ENCODE measurements around the gene ARL8B. TPM values are rescaled to one million over a fixed set of nuclear protein-coding genes. Genes with fewer than 3 reads are reported as not detected.

Gene ARL8B
- total RNA-seq, 1 experiment from 2014 or later = 29.0 TPM

GRCh38 chr3:5140230-5140621, 18.1 kb downstream of the ARL8B start:
- Histone ChIP-seq H2BK5ac (ENCODE audit: insufficient read length, low read length) (no peak overlapping the region), H3K9me3 (ENCODE audit: control insufficient read depth, low read depth, low read length) (no peaks in the 10 kb centered on the region), H2BK20ac (ENCODE audit: low read depth, low read length, poor library complexity, severe bottlenecking) (no peak overlapping the region), H3K18ac (ENCODE audit: insufficient read length, low read depth, low read length) (no peak overlapping the region), H3K79me1 (ENCODE audit: insufficient read depth, low read depth, low read length, poor library complexity, severe bottlenecking) (peaks cover 7% of the 10 kb centered on the region), H2AK5ac (ENCODE audit: insufficient read length, low read length) (no peak overlapping the region), H3K14ac (ENCODE audit: insufficient read depth, low read length) (no peak overlapping the region), H3K27ac (ENCODE audit: insufficient read length, low read depth, low read length) (no peak overlapping the region), H3K23me2 (ENCODE audit: insufficient read length, low read depth, low read length, poor library complexity, severe bottlenecking) (no peaks in the 10 kb centered on the region), H3K79me2 (ENCODE audit: insufficient read depth, low read length) (peaks cover 29% of the 10 kb centered on the region), H3K23ac (ENCODE audit: insufficient read length, low read depth, low read length) (no peak overlapping the region), H2BK120ac (ENCODE audit: low read depth, low read length, poor library complexity, severe bottlenecking) (no peak overlapping the region), H2BK15ac (ENCODE audit: low read depth, low read length) (no peak overlapping the region), H3K4ac (ENCODE audit: low read depth, low read length) (no peak overlapping the region), H4K8ac (replicated peaks; ENCODE audit: insufficient read length, low read depth, low read length) (no peak overlapping the region), H3K56ac (ENCODE audit: insufficient read length, low read depth, low read length) (no peak overlapping the region), H3K4me1 (ENCODE audit: insufficient read depth, low read length) (no peaks in the 10 kb centered on the region), H4K91ac (ENCODE audit: insufficient read length, low read depth, low read length) (no peak overlapping the region), H2AFZ (ENCODE audit: low read length) (no peak overlapping the region), H3K9ac (ENCODE audit: extremely low read depth, insufficient read length, low read length) (no peak overlapping the region), H3T11ph (ENCODE audit: low read length) (no peak overlapping the region), H3K27me3 (ENCODE audit: insufficient read depth, low read length) (no peaks in the 10 kb centered on the region), H4K5ac (ENCODE audit: insufficient read length, low read depth, low read length) (no peak overlapping the region), H3K4me2 (ENCODE audit: insufficient read depth, insufficient read length, low read length) (no peak overlapping the region), H2BK12ac (ENCODE audit: insufficient read length, low read depth, low read length) (no peak overlapping the region), H4K20me1 (ENCODE audit: control insufficient read depth, insufficient read depth, insufficient read length) (no peaks in the 10 kb centered on the region)
- DNase-seq = no peak
- peaks cover 15 to 16% of the 10 kb centered on the region in 2 experiments for H3K4me1 Mint-ChIP-seq
- peak overlapping the region in 2 of 3 experiments; percentile 20 to 51; a peak in 3 of 7 replicates for H3K27ac Mint-ChIP-seq
- TF ChIP-seq CTCF (conservative IDR thresholded peaks at IDR 0.05) = no peak
- H3K36me3 Mint-ChIP-seq (ENCODE audit: insufficient read depth in 1 of 3, low read depth in 3 of 3) = peaks cover 32 to 44% (median 36%) of the 10 kb centered on the region in 3 experiments
- no peak overlapping the region for H3K4me3 Mint-ChIP-seq
- no peaks in the 10 kb centered on the region for H3K27me3 Mint-ChIP-seq (ENCODE audit: low read depth)
- no CpG with 5 or more reads among the region's 4 CpGs for WGBS (ENCODE audit: extremely low coverage, insufficient read length, low lambda C conversion rate)
- H3K9me3 Mint-ChIP-seq = peaks cover 29 to 33% of the 10 kb centered on the region in 2 experiments
